Right ventricle myocardium superior (tissue), 1 donor: ENCODE results near the gene PLEK. TPM values are rescaled to one million over a fixed set of nuclear protein-coding genes. Genes with fewer than 3 reads are reported as not detected.
"Not testable (repeated sequence)": the region's sequence is repeated elsewhere in the genome, so short reads cannot be mapped to it uniquely, and the experiment has no call there.

Experiments used
- ATAC-seq: fragments of 200-7000 bp; cut with Tn5 transposase; one replicate; pipeline ENCODE4 v1.9.1; 2020; ENCODE audit warnings: mild to moderate bottlenecking; ENCODE audit not compliant: poor library complexity
- DNase-seq: peaks from one replicate; pipeline ENCODE4 v3.0.0-alpha.2; 2020
- intact Hi-C: fragments of 100-400 bp; cut with DNase I; formaldehyde crosslinking; loops from one replicate; pipeline ENCODE4 v1.11.2; 2022
- total RNA-seq: library from RNA; stranded (reverse); fragmentation: NEBNext Ultra II Directional; extraction: Animal tissue kit (Norgen Biotek cat#: 25700); gene quantifications from one replicate; pipeline ENCODE4 v1.2.1, GENCODE V29; 2021
- donor health status: DM: no; HTN: yes; CAD: no; lungs with severe emphysema.

Gene PLEK
- total RNA-seq, 1 donor from 2014 or later = 4.7 TPM

DNA sequence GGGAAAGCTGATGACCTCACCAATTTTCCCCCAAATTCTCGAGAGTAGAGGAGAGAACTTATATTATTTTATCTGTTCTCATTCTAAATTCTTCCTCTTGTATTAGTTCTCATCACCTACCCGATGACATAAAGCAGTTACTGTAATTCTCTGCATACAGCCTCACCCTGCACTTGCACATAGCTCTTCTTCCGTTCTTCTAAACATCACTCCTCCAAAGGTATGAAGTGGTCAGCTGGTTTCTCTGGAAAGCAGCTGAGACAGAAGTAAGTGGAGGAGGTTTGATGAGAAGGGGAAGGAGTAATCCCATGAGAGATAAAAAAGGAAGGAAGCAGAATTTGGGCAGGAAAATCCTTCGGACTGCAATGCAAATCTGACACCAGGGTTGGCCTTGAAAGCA is 63.0 kb downstream of the PLEK start:
- DNase-seq (no peak), ATAC-seq (no peak)
- intact Hi-C loops = loop anchor here (5.0 kb wide), 1 partner anchor 46 kb away; no protein-coding TSS in a partner anchor

DNA sequence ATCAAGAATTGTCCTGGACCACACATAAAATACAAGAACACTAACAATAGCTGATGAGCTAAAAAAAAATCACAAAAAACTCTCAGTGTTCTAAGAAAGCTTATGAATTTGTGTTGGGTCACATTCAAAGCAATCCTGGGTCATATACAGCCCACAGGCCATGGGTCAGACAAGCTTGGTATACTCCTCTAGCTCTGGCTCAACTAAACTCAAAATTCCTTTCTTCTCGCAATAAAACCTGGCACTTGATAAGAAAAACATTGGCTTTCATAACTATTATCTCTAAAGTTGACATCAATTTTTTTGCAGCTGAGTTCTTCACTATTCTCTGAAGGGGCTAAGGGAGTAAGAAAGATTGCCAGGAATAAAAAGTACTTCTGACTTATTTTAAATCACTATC is 63.7 kb downstream of the PLEK start:
- intact Hi-C loops = loop anchor here (5.0 kb wide), 1 partner anchor 46 kb away; no protein-coding TSS in a partner anchor
- DNase-seq (no peak), ATAC-seq (no peak)

DNA sequence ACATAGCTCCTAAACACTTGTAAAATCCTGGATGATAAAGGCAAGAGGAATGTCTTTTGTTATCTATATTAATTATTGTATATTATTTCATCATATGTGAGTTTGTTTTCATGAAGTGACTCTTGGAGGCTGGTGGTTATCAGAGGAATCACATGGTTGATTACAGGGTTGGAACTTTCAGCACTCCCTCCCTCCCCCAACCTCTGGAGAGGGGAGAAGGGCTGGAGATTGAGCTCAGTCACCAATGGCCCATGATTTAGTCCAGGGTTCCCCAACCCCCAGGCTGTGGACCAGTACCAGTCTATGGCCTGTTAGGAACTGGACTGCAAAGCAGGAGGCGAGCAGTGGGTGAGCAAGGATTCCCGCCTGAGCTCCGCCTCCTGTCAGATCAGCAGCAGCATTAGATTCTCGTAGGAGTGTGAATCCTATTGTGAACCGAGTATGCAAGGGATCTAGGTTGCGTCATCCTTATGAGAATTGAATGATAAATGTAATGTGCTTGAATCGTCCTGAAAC is 64.3 kb downstream of the PLEK start:
- no peak for ATAC-seq
- intact Hi-C loops = loop anchor here (5.0 kb wide), 1 partner anchor 47 kb away; no protein-coding TSS in a partner anchor
- DNase-seq = no peak

DNA sequence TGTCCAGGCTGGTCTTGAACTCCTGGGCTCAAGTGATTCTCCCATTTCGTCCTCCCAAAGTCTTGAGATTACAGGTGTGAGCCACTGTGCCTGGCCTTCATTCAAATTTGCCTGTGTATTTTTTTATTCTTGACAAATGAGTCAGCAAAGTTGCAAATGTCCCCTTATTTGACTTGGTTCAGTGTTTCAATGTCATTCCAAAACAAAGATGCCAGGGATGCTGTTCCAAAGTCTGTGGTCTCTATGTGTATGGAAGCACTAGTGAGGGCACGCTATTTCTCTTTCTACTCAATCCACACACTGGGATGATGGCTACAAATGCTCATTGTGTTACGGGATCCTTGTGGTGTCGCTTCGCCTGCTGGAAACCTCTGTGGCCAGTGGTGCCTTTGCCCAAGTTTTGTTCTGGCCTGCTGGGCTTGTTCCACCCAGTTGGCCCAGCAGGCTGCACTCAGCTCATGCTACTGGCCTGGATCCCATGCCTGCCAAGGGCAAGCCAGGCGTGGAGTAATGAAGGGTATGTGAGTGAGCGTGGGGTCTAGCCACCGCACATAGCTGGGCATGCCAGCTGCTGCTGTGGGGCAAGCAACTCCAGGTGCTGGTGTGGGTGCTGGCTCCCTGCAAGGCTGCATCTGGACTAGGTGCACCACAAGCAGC is 66.4 kb downstream of the PLEK start:
- DNase-seq (peak; percentile 39), ATAC-seq (no peak)
- intact Hi-C loops = no loop called here

- DNase-seq (peak; percentile 37), ATAC-seq (no peak)
- intact Hi-C loops = no loop called here
These were observed 67.9 kb downstream of the PLEK start for GRCh38 chr2:68432696-68433658.

DNA sequence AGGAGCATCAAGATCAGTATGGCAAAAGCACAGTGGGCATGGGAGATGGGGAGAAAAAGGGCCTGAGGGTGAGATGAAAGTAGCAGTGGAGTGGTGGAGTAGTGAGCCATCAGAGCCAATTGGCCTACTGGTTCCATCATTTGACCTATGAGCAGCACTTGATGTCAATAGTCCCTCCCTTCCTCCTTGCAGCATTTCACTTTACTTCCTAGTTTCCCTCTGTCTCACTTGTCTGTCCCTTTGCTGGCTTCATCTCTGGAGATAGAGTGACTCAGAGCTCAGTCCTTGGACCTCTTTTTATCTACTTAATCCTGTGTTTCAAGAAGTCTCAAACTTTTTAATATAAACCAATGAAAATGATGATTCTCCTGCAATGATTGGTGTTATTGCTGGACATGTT is 69.9 kb downstream of the PLEK start:
- ATAC-seq = no peak
- DNase-seq = no peak
- intact Hi-C loops = no loop called here

- intact Hi-C loops = no loop called here
- ATAC-seq = peak; percentile 30
- DNase-seq = no peak
These were observed 70.5 kb downstream of the PLEK start for GRCh38 chr2:68435615-68436014.

GRCh38 chr2:68436270-68436669 is 71.2 kb downstream of the PLEK start:
- DNase-seq (no peak), ATAC-seq (no peak)
- intact Hi-C loops = no loop called here

DNA sequence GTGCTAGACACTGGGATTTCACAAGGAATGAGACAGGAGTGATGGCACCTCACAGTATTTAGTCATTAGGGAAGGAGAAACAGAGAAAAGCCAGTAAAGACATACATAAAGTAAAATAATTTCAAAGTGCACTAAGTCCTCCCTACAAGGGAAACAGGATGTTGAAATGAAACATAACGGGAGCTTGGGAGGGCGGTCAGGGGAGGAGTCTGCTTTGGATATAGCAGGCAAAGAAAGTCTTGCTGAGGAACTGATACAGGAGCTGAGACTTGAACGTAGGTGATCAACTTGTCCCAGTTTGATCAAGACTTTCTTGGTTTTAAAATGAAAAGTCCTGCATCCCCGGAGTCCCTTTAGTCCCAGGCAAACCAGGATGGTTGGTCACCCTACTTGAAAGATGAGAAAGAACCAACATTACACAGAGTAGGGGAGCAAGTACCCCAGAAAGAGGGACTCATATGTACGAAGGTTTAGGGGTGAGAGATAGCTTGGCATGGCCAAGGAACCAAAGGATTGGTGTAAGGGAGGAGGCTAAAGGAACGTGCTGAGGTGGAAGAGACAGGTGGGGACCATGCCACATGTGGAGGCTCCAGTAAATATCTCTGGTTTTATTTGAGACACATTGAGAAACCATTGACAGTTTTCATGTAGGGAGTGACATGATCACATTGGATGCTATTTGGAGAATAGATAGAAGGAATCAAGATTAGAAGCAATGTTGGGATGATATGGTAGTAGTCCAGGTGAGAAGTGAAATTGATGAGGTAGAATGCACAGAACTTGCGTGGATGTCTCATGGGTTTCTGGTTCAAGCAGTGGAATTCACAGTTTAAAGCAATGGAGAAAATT is 73.6 kb downstream of the PLEK start:
- intact Hi-C loops = no loop called here
- ATAC-seq = no peak
- peak; percentile 36 for DNase-seq

DNA sequence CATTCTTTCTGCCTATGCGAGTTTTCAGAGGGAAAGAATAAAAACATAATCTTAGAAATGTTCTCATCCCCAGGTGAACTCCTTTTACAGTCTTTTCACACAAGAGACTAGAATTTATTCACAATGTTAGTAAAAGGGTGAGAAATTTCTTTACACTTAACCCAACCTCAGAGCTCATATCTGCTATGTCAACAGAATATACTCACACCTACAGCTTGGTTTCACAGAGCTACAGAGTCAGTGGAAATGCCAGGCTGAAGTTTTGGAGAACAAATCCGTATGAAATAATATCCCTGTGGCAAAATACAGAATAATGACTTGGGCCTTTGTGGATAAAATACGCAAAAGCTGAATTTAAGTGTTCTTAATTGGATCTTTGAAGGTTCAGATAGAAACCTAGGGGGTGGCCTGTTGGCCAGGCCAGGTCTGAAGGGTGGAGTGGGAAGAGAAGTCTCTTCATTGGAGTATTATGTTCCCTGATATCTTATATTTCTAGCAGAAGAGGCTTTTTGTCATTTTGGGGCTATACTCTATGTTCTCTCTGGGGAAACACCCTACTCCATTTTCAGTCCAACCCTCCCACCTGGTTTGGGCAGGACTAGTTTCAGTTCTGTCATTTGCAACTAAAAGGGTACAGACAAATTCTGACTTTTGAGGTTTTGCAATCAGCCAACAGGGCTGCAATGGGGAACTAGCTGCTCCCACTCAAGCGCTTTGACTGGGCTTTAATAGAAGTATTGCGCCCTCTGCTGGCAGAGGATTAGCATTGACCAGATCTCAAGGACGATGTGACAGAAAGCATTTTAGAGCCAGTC is 76.3 kb downstream of the PLEK start:
- intact Hi-C loops = loop anchor here (5.0 kb wide), 3 partner anchors 79 to 319 kb away; no protein-coding TSS in a partner anchor
- peak; percentile 80 for DNase-seq
- peak; percentile 94 for ATAC-seq

DNA sequence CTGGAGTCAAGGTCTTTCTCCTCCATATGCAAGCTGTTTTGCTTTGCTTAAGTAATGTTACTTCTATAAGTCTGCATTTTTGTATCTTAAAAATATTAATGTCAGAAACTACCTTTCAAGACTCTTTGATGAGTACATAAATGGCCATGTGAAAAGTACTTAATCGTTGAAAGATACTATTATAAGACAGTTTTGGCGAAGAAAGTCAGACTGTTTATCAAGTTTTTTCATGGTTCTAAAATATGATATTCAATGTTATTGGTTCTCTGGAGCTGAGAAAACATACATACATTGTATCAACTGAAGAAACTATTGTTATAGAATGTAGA is 76.9 kb downstream of the PLEK start:
- no peak for DNase-seq
- intact Hi-C loops = loop anchor here (5.0 kb wide), 3 partner anchors 80 to 320 kb away; no protein-coding TSS in a partner anchor
- no peak for ATAC-seq

DNA sequence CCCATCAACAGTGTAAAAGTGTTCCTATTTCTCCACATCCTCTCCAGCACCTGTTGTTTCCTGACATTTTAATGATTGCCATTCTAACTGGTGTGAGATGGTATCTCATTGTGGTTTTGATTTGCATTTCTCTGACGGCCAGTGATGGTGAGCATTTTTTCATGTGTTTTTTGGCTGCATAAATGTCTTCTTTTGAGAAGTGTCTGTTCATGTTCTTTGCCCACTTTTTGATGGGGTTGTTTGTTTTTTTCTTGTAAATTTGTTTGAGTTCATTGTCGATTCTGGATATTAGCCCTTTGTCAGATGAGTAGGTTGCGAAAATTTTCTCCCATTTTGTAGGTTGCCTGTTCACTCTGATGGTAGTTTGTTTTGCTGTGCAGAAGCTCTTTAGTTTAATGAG is 81.3 kb downstream of the PLEK start:
- intact Hi-C loops = not testable (repeated sequence)

More for the DNA sequence above, 81.3 kb downstream of the PLEK start:
- ATAC-seq, DNase-seq: not testable (repeated sequence)

Other genes starting within 250 kb of the PLEK start
- 6.7 TPM for gene PNO1, start 207.4 kb upstream of the PLEK start, total RNA-seq
- 38.6 TPM for gene PPP3R1, start 112.8 kb upstream of the PLEK start, total RNA-seq
- gene CNRIP1, start 45.3 kb upstream of the PLEK start, total RNA-seq = 9.3 TPM
- gene FBXO48, start 102.0 kb downstream of the PLEK start, total RNA-seq = 1.1 TPM
- 4.0 TPM for gene APLF, start 102.3 kb downstream of the PLEK start, total RNA-seq